Mucosa of rectum (tissue), 2 donors: ENCODE data around the gene RASL10A.

Experiments used
- H3K27ac ChIP-seq, 2 donors: one replicate each; pipeline ENCODE4 v1.7.0; 2013; ENCODE audit warnings: inconsistent platforms in 2 of 2, low read depth in 2 of 2, low read length in 2 of 2
- H3K27me3 ChIP-seq, 2 donors: one replicate each; pipeline ENCODE4 v1.7.0; 2013; ENCODE audit warnings: low read length in 2 of 2; ENCODE audit not compliant: control insufficient read depth in 2 of 2, insufficient read depth in 2 of 2
- H3K36me3 ChIP-seq, 2 donors: one replicate each; pipeline ENCODE4 v1.7.0; 2013; ENCODE audit warnings: low read length in 2 of 2; ENCODE audit not compliant: control insufficient read depth in 2 of 2, insufficient read depth in 2 of 2
- H3K4me1 ChIP-seq, 2 donors: one replicate each; pipeline ENCODE4 v1.7.0; 2013; ENCODE audit warnings: low read length in 2 of 2, mild to moderate bottlenecking in 1 of 2; ENCODE audit not compliant: control insufficient read depth in 2 of 2, insufficient read depth in 2 of 2
- H3K4me3 ChIP-seq, 2 donors: one replicate each; pipeline ENCODE4 v1.7.0; 2013; ENCODE audit warnings: low read length in 2 of 2
- H3K9ac ChIP-seq, 2 donors: one replicate each; pipeline ENCODE4 v1.7.0; 2013; ENCODE audit warnings: low read length in 2 of 2, low read depth in 1 of 2, mild to moderate bottlenecking in 1 of 2
- H3K9me3 ChIP-seq, 2 donors: one replicate each; pipeline ENCODE4 v1.7.0; 2013; ENCODE audit warnings: low read length in 2 of 2; ENCODE audit not compliant: control insufficient read depth in 2 of 2
- donor health status: healthy.
- donor health status: Normal muscosa, but diverticular disease.

The RASL10A gene

GRCh38 chr22:29292379-29292778 lies 23.1 kb downstream of the RASL10A start:
- no peaks in the 10 kb centered on the region for H3K27me3 ChIP-seq
- H3K27ac ChIP-seq = no peak overlapping the region
- no peaks in the 10 kb centered on the region for H3K9me3 ChIP-seq
- H3K4me1 ChIP-seq = no peaks in the 10 kb centered on the region
- H3K9ac ChIP-seq = no peak overlapping the region
- H3K36me3 ChIP-seq = peaks cover 89 to 92% of the 10 kb centered on the region in 2 donors
- no peak overlapping the region for H3K4me3 ChIP-seq

- Histone ChIP-seq H3K4me3 (no peak overlapping the region), H3K9me3 (no peaks in the 10 kb centered on the region), H3K36me3 (peaks cover 83 to 89% of the 10 kb centered on the region in 2 donors), H3K4me1 (no peaks in the 10 kb centered on the region), H3K27ac (no peak overlapping the region), H3K9ac (no peak overlapping the region), H3K27me3 (no peaks in the 10 kb centered on the region)
These were observed 24.3 kb downstream of the RASL10A start for GRCh38 chr22:29291215-29291614.

- Histone ChIP-seq H3K4me3 (no peak overlapping the region), H3K4me1 (no peaks in the 10 kb centered on the region), H3K27ac (no peak overlapping the region), H3K27me3 (no peaks in the 10 kb centered on the region), H3K36me3 (peaks cover 76 to 87% of the 10 kb centered on the region in 2 donors), H3K9ac (no peak overlapping the region), H3K9me3 (no peaks in the 10 kb centered on the region)
These were observed 25.4 kb downstream of the RASL10A start for GRCh38 chr22:29290061-29290460.

GRCh38 chr22:29288837-29289236 lies 26.7 kb downstream of the RASL10A start:
- no peaks in the 10 kb centered on the region for H3K9me3 ChIP-seq
- H3K4me1 ChIP-seq = no peaks in the 10 kb centered on the region
- H3K9ac ChIP-seq = no peak overlapping the region
- peaks cover 79 to 89% of the 10 kb centered on the region in 2 donors for H3K36me3 ChIP-seq
- H3K27ac ChIP-seq = no peak overlapping the region
- H3K27me3 ChIP-seq = no peaks in the 10 kb centered on the region
- H3K4me3 ChIP-seq = no peak overlapping the region

- Histone ChIP-seq H3K9me3 (no peaks in the 10 kb centered on the region), H3K4me3 (no peak overlapping the region), H3K27ac (no peak overlapping the region), H3K36me3 (peaks cover 64 to 78% of the 10 kb centered on the region in 2 donors), H3K9ac (no peak overlapping the region), H3K4me1 (no peaks in the 10 kb centered on the region), H3K27me3 (no peaks in the 10 kb centered on the region)
These were observed 31.3 kb downstream of the RASL10A start for GRCh38 chr22:29284196-29284595.

- no peak overlapping the region for H3K27ac ChIP-seq
- H3K9ac ChIP-seq = no peak overlapping the region
- H3K9me3 ChIP-seq = no peaks in the 10 kb centered on the region
- no peaks in the 10 kb centered on the region for H3K27me3 ChIP-seq
- H3K4me1 ChIP-seq = peaks cover 8 to 16% of the 10 kb centered on the region in 2 donors
- H3K36me3 ChIP-seq = peaks cover 64 to 67% of the 10 kb centered on the region in 2 donors
- no peak overlapping the region for H3K4me3 ChIP-seq
These were observed 37.6 kb downstream of the RASL10A start for GRCh38 chr22:29277927-29278326.

GRCh38 chr22:29275819-29276565 lies 39.5 kb downstream of the RASL10A start:
- Histone ChIP-seq H3K4me3 (no peak overlapping the region), H3K27me3 (no peaks in the 10 kb centered on the region), H3K4me1 (peaks cover 19 to 21% of the 10 kb centered on the region in 2 donors), H3K27ac (no peak overlapping the region), H3K9ac (peak overlapping the region in 1 of 2 donors; percentile 6), H3K9me3 (no peaks in the 10 kb centered on the region), H3K36me3 (peaks cover 64 to 71% of the 10 kb centered on the region in 2 donors)

GRCh38 chr22:29275167-29275566 lies 40.3 kb downstream of the RASL10A start:
- H3K36me3 ChIP-seq = peaks cover 61 to 72% of the 10 kb centered on the region in 2 donors
- no peak overlapping the region for H3K27ac ChIP-seq
- H3K4me1 ChIP-seq = peaks cover 22 to 29% of the 10 kb centered on the region in 2 donors
- no peaks in the 10 kb centered on the region for H3K9me3 ChIP-seq
- no peak overlapping the region for H3K4me3 ChIP-seq
- no peaks in the 10 kb centered on the region for H3K27me3 ChIP-seq
- H3K9ac ChIP-seq = no peak overlapping the region

GRCh38 chr22:29272624-29273023 lies 42.9 kb downstream of the RASL10A start:
- H3K27ac ChIP-seq = no peak overlapping the region
- peaks cover 43 to 55% of the 10 kb centered on the region in 2 donors for H3K36me3 ChIP-seq
- H3K27me3 ChIP-seq = no peaks in the 10 kb centered on the region
- peaks cover 34 to 41% of the 10 kb centered on the region in 2 donors for H3K4me1 ChIP-seq
- no peak overlapping the region for H3K4me3 ChIP-seq
- H3K9ac ChIP-seq = no peak overlapping the region
- H3K9me3 ChIP-seq = no peaks in the 10 kb centered on the region

GRCh38 chr22:29270475-29271271 lies 44.8 kb downstream of the RASL10A start:
- Histone ChIP-seq H3K4me3 (peak overlapping the region; percentile 95 to 96), H3K36me3 (peaks cover 36 to 44% of the 10 kb centered on the region in 2 donors), H3K4me1 (peaks cover 35 to 39% of the 10 kb centered on the region in 2 donors)

More at GRCh38 chr22:29270475-29271271, 44.8 kb downstream of the RASL10A start:
- Histone ChIP-seq H3K27me3 (no peaks in the 10 kb centered on the region), H3K9me3 (no peaks in the 10 kb centered on the region), H3K9ac (peak overlapping the region; percentile 14), H3K27ac (peak overlapping the region; percentile 12 to 32)
